Tongue (tissue), 2 donors: ENCODE data around the gene WFDC1. TPM values are rescaled to one million over a fixed set of nuclear protein-coding genes. Genes with fewer than 3 reads are reported as not detected.
A peak's percentile ranks its signal among the peaks of the same experiment; 100 is the strongest.

Experiments
- DNase-seq: peaks from one replicate; pipeline ENCODE4 v3.0.0-alpha.2; 2015
- total RNA-seq: library from RNA; depleted of rRNA; stranded (reverse); fragments of >200 nt; gene quantifications from one replicate; pipeline ENCODE4 v1.2.3, GENCODE V29; 2014

The WFDC1 gene
- total RNA-seq, 1 donor from 2014 or later = 4.8 TPM

- no peak for DNase-seq
Observed at GRCh38 chr16:84355149-84355548, 60.5 kb downstream of the WFDC1 start.

DNA sequence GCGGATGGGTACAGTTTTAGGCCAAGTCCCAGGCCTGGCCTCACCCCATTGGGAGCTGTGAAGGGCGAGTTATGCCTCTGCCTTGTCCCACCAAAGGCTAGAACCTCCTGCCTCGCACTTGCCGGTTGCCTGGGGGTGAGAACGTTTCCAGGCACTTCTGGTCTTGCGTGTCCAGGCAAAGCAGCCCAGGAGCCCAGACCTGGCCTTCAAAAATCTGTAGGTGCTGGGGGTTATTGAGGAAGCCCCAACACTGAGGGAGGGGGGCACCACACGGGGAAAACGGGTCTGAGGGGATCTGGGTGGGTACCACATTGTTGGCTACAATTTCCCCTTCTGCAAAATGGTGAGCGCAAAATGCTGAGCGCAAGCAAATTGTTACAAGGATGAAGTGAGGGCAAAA is 61.5 kb downstream of the WFDC1 start:
- DNase-seq = no peak

- DNase-seq = no peak
Observed at GRCh38 chr16:84356591-84357116, 62.0 kb downstream of the WFDC1 start.

GRCh38 chr16:84357191-84357651 is 62.5 kb downstream of the WFDC1 start:
- DNase-seq = no peak

DNA sequence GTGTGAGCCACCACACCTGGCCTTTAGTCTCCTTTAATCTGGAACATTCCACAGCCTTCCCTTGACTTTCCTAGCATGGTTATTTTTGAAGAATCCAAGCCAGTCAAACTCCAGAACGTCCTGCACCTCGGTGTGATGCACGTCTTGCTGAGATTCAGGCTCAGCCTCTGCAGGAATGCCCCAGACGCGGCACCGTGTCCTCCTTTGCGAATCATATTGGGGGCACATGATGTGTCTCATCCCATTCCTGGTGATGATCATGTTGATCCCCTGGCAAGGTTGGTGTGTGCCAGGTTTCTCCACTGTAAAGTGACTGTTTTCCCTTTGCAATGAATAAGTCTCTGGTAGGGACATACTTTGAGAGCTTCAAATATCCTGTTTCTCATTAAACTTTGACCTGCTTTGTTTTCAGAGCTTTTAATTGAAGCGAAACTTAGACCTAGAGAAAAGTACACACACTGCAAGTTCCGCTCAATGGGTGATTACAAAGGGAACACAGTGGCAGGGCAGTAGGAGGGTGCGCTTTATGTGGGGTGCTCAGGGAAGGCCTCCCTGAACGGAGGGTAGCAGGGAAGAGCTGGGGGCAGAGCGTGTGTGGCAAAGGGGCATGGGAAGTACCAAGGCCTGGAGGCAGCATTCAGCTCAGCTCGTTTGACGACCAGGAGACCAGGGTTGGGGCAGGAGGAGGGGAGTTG is 64.1 kb downstream of the WFDC1 start:
- DNase-seq = no peak

GRCh38 chr16:84359326-84359725 is 64.6 kb downstream of the WFDC1 start:
- DNase-seq = no peak

- no peak for DNase-seq
Observed at GRCh38 chr16:84360170-84360569, 65.5 kb downstream of the WFDC1 start.

DNA sequence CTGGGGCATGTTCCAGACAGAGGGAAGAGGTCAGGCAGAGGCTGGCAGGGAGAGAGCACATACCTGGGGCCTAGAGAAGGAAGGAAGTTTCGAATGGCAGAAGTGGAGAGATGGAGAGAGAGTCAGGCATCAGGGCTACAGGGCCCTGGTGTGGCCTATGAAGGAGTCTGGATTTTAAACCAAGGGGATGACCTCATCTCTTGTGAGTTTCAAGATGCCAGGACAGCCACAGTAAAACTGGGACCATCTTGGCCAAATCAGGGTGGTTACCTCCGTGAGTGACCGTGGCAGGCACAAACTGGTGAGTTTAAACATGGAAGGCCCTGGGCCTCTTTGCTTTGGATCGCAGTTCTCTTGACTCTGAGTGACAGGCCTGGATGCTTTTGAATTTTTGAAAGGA is 66.1 kb downstream of the WFDC1 start:
- DNase-seq = no peak

DNA sequence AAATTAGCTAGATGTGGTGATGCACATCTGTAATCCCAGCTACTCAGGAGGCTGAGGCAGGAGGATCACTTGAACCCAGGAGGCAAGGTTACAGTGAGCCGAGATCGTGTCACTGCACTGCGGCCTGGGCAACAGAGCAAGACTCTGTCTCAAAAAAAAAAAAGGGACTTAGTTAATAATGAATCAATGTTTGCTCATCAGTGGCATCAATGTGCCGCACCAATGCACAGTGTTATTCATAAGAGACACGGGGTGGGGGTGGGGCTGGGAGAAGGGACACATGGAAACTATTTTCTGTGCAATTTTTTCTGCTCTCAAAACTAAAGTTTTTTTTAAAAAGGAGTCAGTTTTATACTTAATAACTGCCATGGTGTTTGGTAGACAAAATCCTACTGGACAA is 66.9 kb downstream of the WFDC1 start:
- DNase-seq = no peak

DNA sequence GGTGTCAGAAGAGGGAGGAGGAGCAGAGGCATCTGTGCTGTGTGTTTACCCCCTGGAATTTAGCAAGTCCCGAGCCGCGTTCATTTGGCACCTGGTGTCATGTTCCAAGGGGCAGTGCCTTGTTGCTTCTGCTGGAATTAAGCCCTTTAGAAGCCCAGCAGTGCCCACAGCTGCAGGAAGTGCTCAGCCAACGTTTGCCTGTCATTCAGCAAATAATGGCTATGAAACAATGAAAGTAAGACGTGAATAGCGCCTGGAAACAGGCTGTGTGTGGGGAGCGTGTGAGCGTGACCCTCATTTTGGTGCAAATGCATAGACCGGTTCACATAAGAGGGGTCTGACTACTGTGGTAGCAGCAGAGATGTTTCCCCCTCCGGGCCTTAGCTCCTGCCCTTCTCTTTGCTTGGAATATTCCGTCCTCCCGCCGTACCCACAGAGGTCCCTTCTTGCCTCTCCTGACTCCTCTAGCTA is 67.8 kb downstream of the WFDC1 start:
- peak; percentile 65 for DNase-seq

DNA sequence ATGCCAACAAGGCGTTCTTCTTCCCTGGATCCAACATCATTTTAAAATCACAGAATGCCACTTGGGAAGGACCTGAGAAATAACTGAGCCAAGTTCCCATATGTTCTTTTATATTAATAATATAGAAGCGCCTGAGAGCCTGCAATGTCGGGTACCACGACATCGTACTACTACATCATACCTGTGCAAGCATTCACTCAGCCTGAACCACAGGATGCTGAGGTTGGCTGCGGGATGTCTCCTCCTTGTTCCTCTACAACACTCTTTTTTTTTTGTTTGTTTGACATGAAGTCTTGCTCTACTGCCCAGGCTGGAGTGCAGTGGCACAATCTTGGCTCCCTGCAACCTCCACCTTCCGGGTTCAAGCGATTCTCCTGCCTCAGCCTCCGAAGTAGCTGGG is 71.5 kb downstream of the WFDC1 start:
- no peak for DNase-seq

DNA sequence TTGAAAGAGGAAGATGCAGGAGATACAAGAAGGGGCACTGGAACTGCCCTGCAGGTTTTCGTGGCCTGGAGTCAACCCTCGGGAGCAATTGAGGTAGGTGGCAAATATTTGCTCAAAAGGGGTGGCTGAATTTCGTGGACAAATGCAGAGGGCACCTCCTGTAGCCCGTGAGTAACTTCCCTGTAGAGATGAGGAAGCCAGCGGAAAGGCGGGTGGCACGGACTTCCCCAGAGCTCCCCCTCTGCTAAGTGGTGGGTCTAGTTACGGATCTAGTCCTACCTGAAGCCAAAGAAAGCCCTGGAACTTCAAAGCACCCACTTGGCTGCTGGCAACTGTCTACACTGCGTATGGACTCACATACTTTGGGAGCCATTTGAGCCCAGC is 72.6 kb downstream of the WFDC1 start:
- DNase-seq = no peak

GRCh38 chr16:84367750-84368307 is 73.2 kb downstream of the WFDC1 start:
- DNase-seq = no peak

- no peak for DNase-seq
Observed at GRCh38 chr16:84368308-84368996, 73.8 kb downstream of the WFDC1 start, which contains the start of gene ATP2C2. ATP2C2 (plus strand) TSS chr16:84368538; CDS start chr16:84368616, 78 bp downstream.

GRCh38 chr16:84369105-84369504 is 74.4 kb downstream of the WFDC1 start:
- DNase-seq = no peak

DNA sequence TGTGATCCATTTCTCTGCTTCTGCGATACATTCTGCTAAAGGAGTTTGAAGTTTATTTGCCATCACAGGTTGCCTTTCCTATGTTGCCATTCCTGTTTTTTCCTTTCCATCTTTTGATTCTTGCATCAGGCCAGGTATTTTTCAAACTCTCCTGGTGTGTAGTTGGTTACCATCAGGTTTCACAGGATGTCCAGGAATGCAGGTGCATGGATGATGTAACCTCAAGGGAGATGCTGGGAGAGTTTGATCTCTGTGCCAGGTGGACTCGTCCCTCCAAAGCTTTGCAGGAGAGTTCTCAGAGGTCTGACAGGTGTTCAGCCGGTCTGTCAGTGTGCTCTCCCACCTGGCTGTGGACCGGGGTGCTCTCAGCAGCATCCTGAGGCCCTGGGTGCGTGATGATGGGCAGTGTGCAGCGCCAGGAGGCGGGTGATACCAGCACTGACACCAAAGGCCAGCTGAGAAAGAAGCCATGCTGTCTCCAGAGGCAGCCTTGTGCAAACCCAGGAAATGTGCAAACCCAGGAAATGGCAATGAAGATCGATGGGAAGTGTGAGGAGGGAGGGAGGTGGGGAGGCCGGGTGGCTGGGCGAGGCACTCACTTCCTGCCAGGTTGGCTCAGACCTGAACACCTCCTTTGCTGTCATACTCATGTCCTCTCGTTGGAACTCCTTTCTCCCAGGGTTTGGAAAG is 75.4 kb downstream of the WFDC1 start:
- no peak for DNase-seq

GRCh38 chr16:84370723-84371552 is 76.3 kb downstream of the WFDC1 start:
- DNase-seq = no peak

- DNase-seq = no peak
Observed at GRCh38 chr16:84371553-84371865, 76.8 kb downstream of the WFDC1 start.

GRCh38 chr16:84373907-84374489 is 79.3 kb downstream of the WFDC1 start:
- DNase-seq = no peak

DNA sequence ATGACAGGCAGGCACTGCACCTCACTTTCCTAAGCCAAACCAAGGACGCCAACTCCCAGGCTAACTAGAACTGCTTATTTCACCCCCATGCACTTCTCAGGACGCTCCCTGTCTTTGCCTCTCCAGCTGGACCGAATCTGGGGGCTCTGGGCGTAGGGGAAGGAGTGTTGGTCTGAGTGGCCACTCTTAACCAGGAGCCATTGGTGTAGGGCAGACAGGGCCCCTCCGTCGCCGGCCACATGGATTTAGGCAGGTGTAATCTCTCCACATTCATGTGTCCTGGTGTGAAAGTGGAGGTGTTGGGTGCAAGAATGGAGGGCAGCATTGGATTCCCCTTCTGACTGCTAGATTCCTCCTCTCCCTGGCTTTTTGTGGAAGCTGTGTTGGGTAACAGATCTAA is 83.4 kb downstream of the WFDC1 start:
- DNase-seq = no peak

- DNase-seq = no peak
Observed at GRCh38 chr16:84378567-84378966, 83.9 kb downstream of the WFDC1 start.
